Activated CD4-positive, alpha-beta T cell treated with anti-CD3 and anti-CD28 coated beads, Interleukin-2, amount 50 U/mL, for 48 hours (primary cell): ENCODE measurements around the gene REG4.
"Not testable (repeated sequence)": the region's sequence is repeated elsewhere in the genome, so short reads cannot be mapped to it uniquely, and the experiment has no call there.

Source experiments
- DNase-seq, 2 experiments: peaks; one replicate each; pipeline ENCODE4 v3.0.0-alpha.2; 2020

REG4 gene

GRCh38 chr1:119805746-119806145, 5.5 kb downstream of the REG4 start:
- DNase-seq, result no peak

GRCh38 chr1:119805247-119805646, 6.0 kb downstream of the REG4 start:
- no peak for DNase-seq

GRCh38 chr1:119799599-119800177, 11.6 kb downstream of the REG4 start:
- no peak for DNase-seq

- DNase-seq, result no peak
Measured at GRCh38 chr1:119799003-119799402, 12.3 kb downstream of the REG4 start.

GRCh38 chr1:119797606-119798005, 13.7 kb downstream of the REG4 start:
- no peak for DNase-seq

- no peak for DNase-seq
Measured at GRCh38 chr1:119797162-119797561, 14.1 kb downstream of the REG4 start.

GRCh38 chr1:119795261-119796200, 15.7 kb downstream of the REG4 start:
- DNase-seq, result no peak

- no peak for DNase-seq
Measured at GRCh38 chr1:119794876-119795240, 16.4 kb downstream of the REG4 start.

GRCh38 chr1:119794230-119794875, 16.9 kb downstream of the REG4 start:
- no peak for DNase-seq

GRCh38 chr1:119791377-119791776, 19.9 kb downstream of the REG4 start:
- no peak for DNase-seq

- DNase-seq, result no peak
Measured at GRCh38 chr1:119790451-119791198, 20.6 kb downstream of the REG4 start.

GRCh38 chr1:119787776-119788175, 23.5 kb downstream of the REG4 start:
- no peak for DNase-seq

GRCh38 chr1:119786473-119787050, 24.7 kb downstream of the REG4 start:
- not testable (repeated sequence) for DNase-seq

GRCh38 chr1:119786046-119786445, 25.2 kb downstream of the REG4 start:
- not testable (repeated sequence) for DNase-seq

GRCh38 chr1:119784191-119784781, 27.0 kb downstream of the REG4 start:
- no peak for DNase-seq

- DNase-seq, result no peak
Measured at GRCh38 chr1:119783354-119784185, 27.7 kb downstream of the REG4 start.

- no peak for DNase-seq
Measured at GRCh38 chr1:119782631-119783325, 28.5 kb downstream of the REG4 start.

- no peak for DNase-seq
Measured at GRCh38 chr1:119781434-119782210, 29.6 kb downstream of the REG4 start.

- DNase-seq, result no peak
Measured at GRCh38 chr1:119779869-119780356, 31.3 kb downstream of the REG4 start.
